ENCODE measurements around the gene TBC1D22A. TPM values are rescaled to one million over a fixed set of nuclear protein-coding genes. Genes with fewer than 3 reads are reported as not detected.

The TBC1D22A gene
- total RNA-seq, 4 donors from 2014 or later, result 31.2 to 111 (median 41.8) TPM

DNA sequence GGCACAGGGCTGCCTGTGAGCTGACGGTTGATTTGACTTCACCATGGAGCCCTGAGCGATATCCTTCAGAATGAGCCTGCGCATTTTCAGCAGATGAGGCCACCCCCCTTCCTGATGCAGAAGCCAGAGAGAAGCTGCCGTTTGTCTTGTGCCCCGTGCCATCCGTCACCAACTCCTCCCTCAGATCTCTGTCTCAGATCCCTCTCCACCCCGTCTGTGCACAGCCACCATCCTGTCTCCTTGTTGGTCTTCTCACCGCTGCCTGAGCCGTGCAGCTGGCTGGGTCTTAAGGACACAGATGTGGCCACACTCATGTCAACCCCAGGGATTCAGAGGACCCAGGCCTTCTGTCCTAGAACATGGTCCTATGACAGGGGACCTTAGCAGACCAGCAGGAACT lies 293.9 kb downstream of the TBC1D22A start:
- H3K4me1 ChIP-seq, result no peaks in the 10 kb centered on the region
- intact Hi-C loops (cut with DNase I; ENCODE audit: low total_unique reads), result no loop called here
- no peaks in the 10 kb centered on the region for H3K9me3 ChIP-seq
- H3K4me3 ChIP-seq, result no peak overlapping the region
- TF ChIP-seq, protein P1, sequence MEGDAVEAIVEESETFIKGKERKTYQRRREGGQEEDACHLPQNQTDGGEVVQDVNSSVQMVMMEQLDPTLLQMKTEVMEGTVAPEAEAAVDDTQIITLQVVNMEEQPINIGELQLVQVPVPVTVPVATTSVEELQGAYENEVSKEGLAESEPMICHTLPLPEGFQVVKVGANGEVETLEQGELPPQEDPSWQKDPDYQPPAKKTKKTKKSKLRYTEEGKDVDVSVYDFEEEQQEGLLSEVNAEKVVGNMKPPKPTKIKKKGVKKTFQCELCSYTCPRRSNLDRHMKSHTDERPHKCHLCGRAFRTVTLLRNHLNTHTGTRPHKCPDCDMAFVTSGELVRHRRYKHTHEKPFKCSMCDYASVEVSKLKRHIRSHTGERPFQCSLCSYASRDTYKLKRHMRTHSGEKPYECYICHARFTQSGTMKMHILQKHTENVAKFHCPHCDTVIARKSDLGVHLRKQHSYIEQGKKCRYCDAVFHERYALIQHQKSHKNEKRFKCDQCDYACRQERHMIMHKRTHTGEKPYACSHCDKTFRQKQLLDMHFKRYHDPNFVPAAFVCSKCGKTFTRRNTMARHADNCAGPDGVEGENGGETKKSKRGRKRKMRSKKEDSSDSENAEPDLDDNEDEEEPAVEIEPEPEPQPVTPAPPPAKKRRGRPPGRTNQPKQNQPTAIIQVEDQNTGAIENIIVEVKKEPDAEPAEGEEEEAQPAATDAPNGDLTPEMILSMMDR (IDR thresholded peaks at IDR 0.05), result no peak
- TF ChIP-seq EP300 (IDR thresholded peaks at IDR 0.05; ENCODE audit: low read depth) (no peak), POLR2AphosphoS5 (IDR thresholded peaks at IDR 0.05) (no peak), POLR2A (IDR thresholded peaks at IDR 0.05) (no peak)
- 95 to 100% methylated on average over 2 to 9 of the region's 9 CpGs for WGBS, 2 donors (ENCODE audit: low coverage in 1 of 2)
- H3K36me3 ChIP-seq, result no peaks in the 10 kb centered on the region
- H3K27me3 ChIP-seq, result no peaks in the 10 kb centered on the region
- H3K27ac ChIP-seq, result no peak overlapping the region
- in situ Hi-C loops (cut with MboI; ENCODE audit: low pct_ligation_motif_present in 1 of 4, low pct_unique_long_range_greater_than_20kb in 1 of 4, low sequenced_read_pairs in 3 of 4), result no loop called here
- no peak for DNase-seq

DNA sequence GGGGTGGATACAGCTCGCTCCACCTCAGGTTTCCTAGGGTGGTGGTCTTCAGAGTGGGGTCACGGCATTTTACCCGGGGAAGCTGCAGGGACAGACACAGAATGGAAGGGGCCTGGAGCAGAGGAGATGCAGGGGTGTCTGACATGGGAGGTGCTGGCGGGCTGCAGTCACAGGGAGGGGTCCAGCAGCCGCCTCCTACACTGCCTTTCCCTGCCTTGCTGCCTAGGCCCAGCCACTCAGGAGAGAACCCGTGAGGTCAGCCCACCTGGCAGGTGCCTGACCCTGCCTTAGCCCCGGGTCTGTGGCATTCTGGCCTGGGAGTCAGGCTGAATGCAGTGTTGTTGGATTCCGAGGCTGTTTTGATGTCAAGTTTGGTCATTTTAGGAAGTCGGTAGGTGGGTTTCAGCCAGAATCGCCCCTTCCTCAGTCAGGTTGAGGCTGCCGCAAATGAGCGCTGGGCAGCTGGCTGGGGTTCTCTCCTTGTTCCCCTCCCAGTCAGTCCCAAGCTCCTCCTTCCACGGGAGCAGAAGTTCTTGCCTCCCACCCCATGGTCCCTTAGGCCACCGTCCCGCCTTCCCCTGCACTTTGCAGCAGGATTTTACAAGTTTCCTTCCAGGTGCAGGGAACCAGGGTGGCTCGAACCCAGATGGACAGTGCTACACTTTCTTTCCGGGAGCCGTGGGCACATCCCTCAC lies 294.5 kb downstream of the TBC1D22A start:
- Histone ChIP-seq H3K4me1 (no peaks in the 10 kb centered on the region), H3K4me3 (no peak overlapping the region), H3K36me3 (no peaks in the 10 kb centered on the region), H3K9me3 (no peaks in the 10 kb centered on the region), H3K27ac (no peak overlapping the region), H3K27me3 (no peaks in the 10 kb centered on the region)
- 98% methylated on average over 18 of the region's 18 CpGs; no CpG with 5 or more reads in 1 of the 2 donors for WGBS, 2 donors (ENCODE audit: low coverage in 1 of 2)
- in situ Hi-C loops (cut with MboI; ENCODE audit: low pct_ligation_motif_present in 1 of 4, low pct_unique_long_range_greater_than_20kb in 1 of 4, low sequenced_read_pairs in 3 of 4) (no loop called here), intact Hi-C loops (cut with DNase I; ENCODE audit: low total_unique reads) (no loop called here)
- no peak for DNase-seq
- TF ChIP-seq POLR2A (IDR thresholded peaks at IDR 0.05) (no peak), EP300 (IDR thresholded peaks at IDR 0.05; ENCODE audit: low read depth) (no peak), POLR2AphosphoS5 (IDR thresholded peaks at IDR 0.05) (no peak)
- TF ChIP-seq, protein P1 (IDR thresholded peaks at IDR 0.05), result no peak

DNA sequence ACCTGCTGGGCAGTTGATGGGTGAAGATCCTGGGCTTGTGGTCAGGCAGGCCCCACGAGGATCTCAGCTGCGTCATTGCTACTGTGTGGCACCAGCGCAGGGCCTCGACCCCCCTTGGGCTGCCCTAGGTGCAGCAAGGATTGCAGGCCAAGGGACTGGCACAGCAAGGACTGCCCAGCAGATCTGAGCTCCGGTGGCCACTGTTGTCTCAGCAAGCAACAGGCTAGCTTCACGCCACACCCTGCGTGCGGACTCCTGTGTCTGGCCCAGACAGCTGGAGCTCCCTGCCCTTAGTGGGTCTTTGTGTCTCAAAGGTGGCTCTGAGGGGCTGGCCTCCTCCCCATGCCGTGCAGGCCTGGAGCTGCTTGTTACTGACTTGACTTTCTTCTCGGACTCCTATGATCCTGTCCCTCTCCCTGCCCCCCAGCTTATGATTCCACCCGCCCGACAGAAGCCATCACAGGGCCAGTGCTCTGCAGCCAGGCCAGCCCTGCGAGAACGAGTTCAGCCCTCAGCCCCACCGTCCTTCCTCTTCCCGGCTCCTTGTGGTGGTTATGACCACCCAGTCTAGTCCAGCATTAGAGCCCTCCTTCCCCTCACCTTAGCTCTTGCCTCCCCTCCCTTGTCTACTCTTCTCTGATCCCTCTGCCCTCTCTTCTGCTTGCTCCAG lies 295.6 kb downstream of the TBC1D22A start:
- WGBS, 2 donors (ENCODE audit: low coverage in 1 of 2), result 92 to 96% methylated on average over 4 to 16 of the region's 16 CpGs
- Histone ChIP-seq H3K4me3 (no peak overlapping the region), H3K36me3 (no peaks in the 10 kb centered on the region), H3K9me3 (no peaks in the 10 kb centered on the region), H3K27ac (no peak overlapping the region), H3K4me1 (no peaks in the 10 kb centered on the region), H3K27me3 (no peaks in the 10 kb centered on the region)
- in situ Hi-C loops (cut with MboI; ENCODE audit: low pct_ligation_motif_present in 1 of 4, low pct_unique_long_range_greater_than_20kb in 1 of 4, low sequenced_read_pairs in 3 of 4) (no loop called here), intact Hi-C loops (cut with DNase I; ENCODE audit: low total_unique reads) (no loop called here)
- TF ChIP-seq, protein P1 (IDR thresholded peaks at IDR 0.05), result no peak
- no peak for TF ChIP-seq POLR2A (IDR thresholded peaks at IDR 0.05)
- no peak for DNase-seq

DNA sequence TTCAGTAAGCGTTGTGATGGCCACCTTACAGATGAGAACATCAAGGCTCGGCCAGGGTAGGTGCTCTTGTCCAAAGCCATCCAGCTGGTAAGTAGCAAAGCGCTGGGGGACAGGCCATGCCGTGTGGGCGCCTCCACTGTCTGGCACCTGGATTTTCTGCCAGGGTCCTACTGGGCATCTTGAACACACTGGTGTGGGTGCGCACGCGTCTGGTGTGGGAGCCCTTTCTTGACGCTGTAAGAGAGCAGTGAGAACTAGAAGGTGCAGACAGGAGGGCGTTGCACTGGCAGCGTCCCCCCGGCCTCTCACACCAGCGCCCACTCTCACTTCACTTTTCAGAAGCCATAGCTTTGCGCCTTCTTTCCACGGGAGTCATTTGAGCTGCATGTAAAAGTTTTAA lies 296.6 kb downstream of the TBC1D22A start:
- no peak for DNase-seq
- in situ Hi-C loops (cut with MboI; ENCODE audit: low pct_ligation_motif_present in 1 of 4, low pct_unique_long_range_greater_than_20kb in 1 of 4, low sequenced_read_pairs in 3 of 4) (no loop called here), intact Hi-C loops (cut with DNase I; ENCODE audit: low total_unique reads) (no loop called here)
- H3K36me3 ChIP-seq, result no peaks in the 10 kb centered on the region
- WGBS, 2 donors (ENCODE audit: low coverage in 1 of 2), result 80 to 90% methylated on average over 5 to 15 of the region's 15 CpGs
- no peak overlapping the region for H3K4me3 ChIP-seq
- no peak overlapping the region for H3K27ac ChIP-seq
- TF ChIP-seq POLR2A (IDR thresholded peaks at IDR 0.05) (no peak), POLR2AphosphoS5 (IDR thresholded peaks at IDR 0.05) (no peak), EP300 (IDR thresholded peaks at IDR 0.05; ENCODE audit: low read depth) (no peak)
- TF ChIP-seq, protein P1 (IDR thresholded peaks at IDR 0.05), result no peak
- no peaks in the 10 kb centered on the region for H3K4me1 ChIP-seq
- H3K9me3 ChIP-seq, result no peaks in the 10 kb centered on the region
- H3K27me3 ChIP-seq, result no peaks in the 10 kb centered on the region

Data from transverse colon (tissue), 4 donors.